ENCODE measurements around the gene THAP5. TPM values are rescaled to one million over a fixed set of nuclear protein-coding genes. Genes with fewer than 3 reads are reported as not detected.

Gene THAP5
- total and polyA plus RNA-seq, 12 donors, result 7.2 to 32.9 (median 28.1) TPM

- WGBS, 2 donors, result 87 to 92% methylated on average over 6 of the region's 6 CpGs
- ATAC-seq (no peak), DNase-seq (no peak)
- H3K4me1 ChIP-seq, result no peaks in the 10 kb centered on the region
- TF ChIP-seq, protein P1, sequence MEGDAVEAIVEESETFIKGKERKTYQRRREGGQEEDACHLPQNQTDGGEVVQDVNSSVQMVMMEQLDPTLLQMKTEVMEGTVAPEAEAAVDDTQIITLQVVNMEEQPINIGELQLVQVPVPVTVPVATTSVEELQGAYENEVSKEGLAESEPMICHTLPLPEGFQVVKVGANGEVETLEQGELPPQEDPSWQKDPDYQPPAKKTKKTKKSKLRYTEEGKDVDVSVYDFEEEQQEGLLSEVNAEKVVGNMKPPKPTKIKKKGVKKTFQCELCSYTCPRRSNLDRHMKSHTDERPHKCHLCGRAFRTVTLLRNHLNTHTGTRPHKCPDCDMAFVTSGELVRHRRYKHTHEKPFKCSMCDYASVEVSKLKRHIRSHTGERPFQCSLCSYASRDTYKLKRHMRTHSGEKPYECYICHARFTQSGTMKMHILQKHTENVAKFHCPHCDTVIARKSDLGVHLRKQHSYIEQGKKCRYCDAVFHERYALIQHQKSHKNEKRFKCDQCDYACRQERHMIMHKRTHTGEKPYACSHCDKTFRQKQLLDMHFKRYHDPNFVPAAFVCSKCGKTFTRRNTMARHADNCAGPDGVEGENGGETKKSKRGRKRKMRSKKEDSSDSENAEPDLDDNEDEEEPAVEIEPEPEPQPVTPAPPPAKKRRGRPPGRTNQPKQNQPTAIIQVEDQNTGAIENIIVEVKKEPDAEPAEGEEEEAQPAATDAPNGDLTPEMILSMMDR (IDR thresholded peaks at IDR 0.05), result no peak
- intact Hi-C loops (cut with DNase I), result no loop called here
- H3K27me3 ChIP-seq, result peaks cover 0 to 14% (median 4%) of the 10 kb centered on the region in 7 donors
- H3K4me3 ChIP-seq, result no peak overlapping the region
- H3K9me3 ChIP-seq, result no peaks in the 10 kb centered on the region
- H3K27ac ChIP-seq, result no peak overlapping the region
- H3K36me3 ChIP-seq, result no peaks in the 10 kb centered on the region
Observed at GRCh38 chr7:108598914-108599580, 29.5 kb upstream of the THAP5 start.

DNA sequence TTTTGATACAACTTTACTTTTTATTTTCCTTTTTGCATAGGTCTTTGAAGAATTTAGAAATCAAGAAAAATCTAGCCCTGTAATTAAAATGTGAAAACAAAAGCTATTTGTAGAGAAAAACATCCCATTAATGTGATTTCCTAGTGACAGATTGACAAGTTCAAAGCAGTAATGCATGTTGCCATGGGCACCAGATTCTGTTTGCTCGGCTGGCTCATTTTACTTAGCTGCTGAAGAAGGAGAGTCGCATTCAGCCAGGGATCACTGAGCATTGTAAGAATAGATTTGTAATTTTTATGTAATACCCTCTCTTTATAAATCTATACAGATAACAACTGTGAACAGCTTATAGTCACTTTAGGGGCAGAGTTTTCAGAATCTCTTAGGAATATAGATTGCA lies 28.6 kb upstream of the THAP5 start:
- no peaks in the 10 kb centered on the region for H3K36me3 ChIP-seq
- no peaks in the 10 kb centered on the region for H3K4me1 ChIP-seq
- no peak for ATAC-seq
- H3K27me3 ChIP-seq, result peaks cover 0 to 14% (median 4%) of the 10 kb centered on the region in 7 donors
- TF ChIP-seq, protein P1 (IDR thresholded peaks at IDR 0.05), result no peak
- no peak overlapping the region for H3K4me3 ChIP-seq
- WGBS, 2 donors, result 52 to 63% methylated on average over 2 of the region's 2 CpGs
- no peak for DNase-seq
- H3K9me3 ChIP-seq, result no peaks in the 10 kb centered on the region
- intact Hi-C loops (cut with DNase I), result no loop called here
- H3K27ac ChIP-seq, result no peak overlapping the region

DNA sequence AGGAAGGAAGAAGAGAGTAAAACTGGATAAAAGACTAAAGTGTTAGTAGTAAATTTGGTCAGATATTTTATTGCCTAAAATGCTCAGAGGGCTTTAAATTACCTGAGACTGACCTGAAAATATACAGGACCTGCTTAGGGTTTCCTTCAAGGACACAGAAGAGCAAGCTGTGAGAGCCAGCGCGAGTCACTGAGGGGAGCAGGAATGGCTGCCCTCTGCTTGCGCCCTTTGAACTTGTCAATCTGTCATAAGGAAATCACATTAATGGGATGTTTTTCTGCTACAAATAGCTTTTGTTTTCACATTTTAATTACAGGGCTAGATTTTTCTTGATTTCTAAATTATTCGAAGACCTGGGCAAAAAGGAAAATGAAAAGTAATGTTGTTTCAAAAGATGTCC lies 27.1 kb upstream of the THAP5 start:
- ATAC-seq (no peak), DNase-seq (no peak)
- Histone ChIP-seq H3K9me3 (no peaks in the 10 kb centered on the region), H3K36me3 (no peaks in the 10 kb centered on the region), H3K27ac (no peak overlapping the region), H3K4me1 (no peaks in the 10 kb centered on the region), H3K27me3 (peaks cover 0 to 14% (median 4%) of the 10 kb centered on the region in 7 donors), H3K4me3 (no peak overlapping the region)
- WGBS, 2 donors, result 61 to 93% methylated on average over 4 of the region's 4 CpGs
- intact Hi-C loops (cut with DNase I), result no loop called here
- TF ChIP-seq, protein P1 (IDR thresholded peaks at IDR 0.05), result no peak

GRCh38 chr7:108592646-108593201 lies 23.2 kb upstream of the THAP5 start:
- WGBS, 2 donors, result 35 to 37% methylated on average over 3 of the region's 3 CpGs
- TF ChIP-seq, protein P1 (IDR thresholded peaks at IDR 0.05), result peak in 5 of 9 donors; percentile 12 to 44 (median 30)
- ATAC-seq, result peak in 1 of 8 donors; percentile 56

More at GRCh38 chr7:108592646-108593201, 23.2 kb upstream of the THAP5 start:
- H3K36me3 ChIP-seq, result no peaks in the 10 kb centered on the region
- H3K27me3 ChIP-seq, result no peaks in the 10 kb centered on the region
- no peaks in the 10 kb centered on the region for H3K4me1 ChIP-seq
- no peaks in the 10 kb centered on the region for H3K9me3 ChIP-seq
- intact Hi-C loops (cut with DNase I), result no loop called here
- H3K27ac ChIP-seq, result no peak overlapping the region
- DNase-seq, result no peak
- no peak overlapping the region for H3K4me3 ChIP-seq

All from heart right ventricle (tissue), 16 donors.